IMR-90 (cell line): ENCODE measurements around the gene HS6ST3. TPM values are rescaled to one million over a fixed set of nuclear protein-coding genes. Genes with fewer than 3 reads are reported as not detected.

Source experiments
- ATAC-seq: fragments of 200-7000 bp; cut with Tn5 transposase; 2 replicates; pipeline ENCODE4 v1.9.1; 2020; ENCODE audit warnings: low read depth, mild to moderate bottlenecking, moderate library complexity
- BruUV-seq: library from RNA; stranded (reverse); fragments of 400-500 nt; replicated peaks from 2 replicates; lab custom pipeline; 2021; lab: Mats Ljungman, UMichigan
- CTCF ChIA-PET: fragments of 300-600 bp; formaldehyde crosslinking; extraction: SDS; loops from one replicate; lab custom pipeline; 2021; ENCODE audit warnings: antibody characterized with exemption; lab: Yijun Ruan, JAX
- POLR2A ChIA-PET: fragments of 300-600 bp; sonication (Branson Sonifier 250); formaldehyde crosslinking; loops from one replicate; lab custom pipeline; 2022; ENCODE audit warnings: antibody characterized with exemption; ENCODE audit not compliant: unreplicated experiment; lab: Charles Lee
- DNase-seq: peaks from one replicate; pipeline ENCODE4 v3.0.0; 2013
- H2AFZ ChIP-seq: replicated peaks from 2 replicates; pipeline ENCODE3; 2013; ENCODE audit warnings: low read length, mild to moderate bottlenecking; ENCODE audit not compliant: poor library complexity
- H2AK5ac ChIP-seq: 2 replicates; pipeline ENCODE4 v1.6.1; 2013; ENCODE audit warnings: low read depth, low read length, inconsistent platforms
- H2AK9ac ChIP-seq: replicated peaks from 2 replicates; pipeline ENCODE3; 2013; ENCODE audit warnings: mild to moderate bottlenecking, low read depth, low read length, moderate library complexity; ENCODE audit not compliant: poor library complexity
- H2BK120ac ChIP-seq: 2 replicates; pipeline ENCODE4 v1.6.1; 2013; ENCODE audit warnings: low read depth, low read length, inconsistent platforms
- H2BK15ac ChIP-seq: 3 replicates; pipeline ENCODE4 v1.6.1; 2013; ENCODE audit warnings: low read depth, low read length, inconsistent platforms
- H2BK20ac ChIP-seq: 2 replicates; pipeline ENCODE4 v1.6.1; 2013; ENCODE audit warnings: low read depth, mild to moderate bottlenecking, inconsistent platforms, low read length, moderate library complexity
- H2BK5ac ChIP-seq: 2 replicates; pipeline ENCODE4 v1.6.1; 2013; ENCODE audit warnings: mild to moderate bottlenecking, low read depth, low read length, inconsistent platforms; ENCODE audit not compliant: poor library complexity, severe bottlenecking
- H3K14ac ChIP-seq: replicated peaks from 2 replicates; pipeline ENCODE4 v1.6.1; 2013; ENCODE audit warnings: low read depth, low read length, inconsistent platforms
- H3K18ac ChIP-seq: 2 replicates; pipeline ENCODE4 v1.6.1; 2013; ENCODE audit warnings: low read depth, low read length, control low read depth
- H3K23ac ChIP-seq: 2 replicates; pipeline ENCODE4 v1.6.1; 2013; ENCODE audit warnings: low read depth, low read length, inconsistent platforms
- H3K27ac ChIP-seq: 2 replicates; pipeline ENCODE4 v1.5.1; 2013; ENCODE audit warnings: mild to moderate bottlenecking, control low read depth, low read length; ENCODE audit not compliant: insufficient read depth
- H3K27me3 ChIP-seq: 2 replicates; pipeline ENCODE4 v1.6.1; 2013; ENCODE audit warnings: low read length; ENCODE audit not compliant: control insufficient read depth, insufficient read depth
- H3K36me3 ChIP-seq: 2 replicates; pipeline ENCODE4 v1.6.1; 2013; ENCODE audit warnings: low read length, mixed read lengths; ENCODE audit not compliant: control insufficient read depth, insufficient read depth
- H3K4ac ChIP-seq: 2 replicates; pipeline ENCODE4 v1.6.1; 2013; ENCODE audit warnings: low read depth, low read length, inconsistent platforms
- H3K4me1 ChIP-seq: 2 replicates; pipeline ENCODE4 v1.6.1; 2013; ENCODE audit warnings: low read length, mixed read lengths; ENCODE audit not compliant: control insufficient read depth, insufficient read depth
- H3K4me2 ChIP-seq: 2 replicates; pipeline ENCODE4 v1.6.1; 2013; ENCODE audit warnings: low read depth, mild to moderate bottlenecking, control low read depth, low read length, moderate library complexity
- H3K4me3 ChIP-seq: 2 replicates; pipeline ENCODE4 v1.5.1; 2013; ENCODE audit warnings: low read depth, mild to moderate bottlenecking, control low read depth, low read length, moderate library complexity; ENCODE audit not compliant: insufficient read depth
- H3K56ac ChIP-seq: 2 replicates; pipeline ENCODE4 v1.6.1; 2013; ENCODE audit warnings: low read length, inconsistent platforms; ENCODE audit not compliant: insufficient read depth; ENCODE audit errors: extremely low read depth
- H3K79me1 ChIP-seq, 2 experiments: 2 replicates each; pipeline ENCODE4 v1.6.1; 2013; ENCODE audit warnings: low read length in 2 of 2, inconsistent platforms in 1 of 2, low read depth in 1 of 2
- H3K9ac ChIP-seq: 2 replicates; pipeline ENCODE4 v1.6.1; 2013; ENCODE audit warnings: low read depth, low read length, control low read depth
- H3K9me1 ChIP-seq: 2 replicates; pipeline ENCODE4 v1.6.1; 2013; ENCODE audit warnings: low read length, inconsistent platforms; ENCODE audit not compliant: insufficient read depth
- H3K9me3 ChIP-seq: 2 replicates; pipeline ENCODE4 v1.6.1; 2013; ENCODE audit warnings: low read length; ENCODE audit not compliant: control insufficient read depth, insufficient read depth
- H4K20me1 ChIP-seq: 2 replicates; pipeline ENCODE4 v1.6.1; 2013; ENCODE audit warnings: low read length, inconsistent platforms; ENCODE audit not compliant: insufficient read depth
- H4K5ac ChIP-seq: 2 replicates; pipeline ENCODE4 v1.6.1; 2013; ENCODE audit warnings: mild to moderate bottlenecking, low read depth, low read length, control low read depth
- H4K8ac ChIP-seq, 2 experiments: 2 replicates each; pipeline ENCODE4 v1.6.1; 2013; ENCODE audit warnings: low read depth in 2 of 2, low read length in 2 of 2, control low read depth in 1 of 2, inconsistent platforms in 1 of 2
- H4K91ac ChIP-seq: 2 replicates; pipeline ENCODE4 v1.6.1; 2013; ENCODE audit warnings: low read depth, low read length, inconsistent platforms; ENCODE audit not compliant: insufficient read depth
- BHLHE40 ChIP-seq: fragments of 150-350 bp; IDR thresholded peaks from 2 replicates; pipeline ENCODE4 v1.6.1; 2016; ENCODE audit warnings: mild to moderate bottlenecking, low read depth, low read length
- CHD1 ChIP-seq: IDR thresholded peaks from 2 replicates; pipeline ENCODE4 v1.6.1; 2012; ENCODE audit warnings: low read depth, low read length, improper control_type of control experiment
- MAZ ChIP-seq: IDR thresholded peaks from 2 replicates; pipeline ENCODE4 v1.6.1; 2012; ENCODE audit warnings: low read depth, mild to moderate bottlenecking, low read length, improper control_type of control experiment, moderate library complexity, borderline replicate concordance
- MXI1 ChIP-seq: IDR thresholded peaks from 2 replicates; pipeline ENCODE4 v1.6.1; 2012; ENCODE audit warnings: low read depth, mild to moderate bottlenecking, low read length, moderate library complexity, borderline replicate concordance
- NFE2L2 ChIP-seq: fragments of 150-350 bp; IDR thresholded peaks from 2 replicates; pipeline ENCODE4 v1.6.1; 2016; ENCODE audit warnings: low read depth, mild to moderate bottlenecking, low read length
- POLR2A ChIP-seq: IDR thresholded peaks from 2 replicates; pipeline ENCODE4 v1.6.1; 2012; ENCODE audit warnings: mild to moderate bottlenecking, low read depth, low read length
- RAD21 ChIP-seq: IDR thresholded peaks from 2 replicates; pipeline ENCODE4 v1.6.1; 2012; ENCODE audit warnings: low read length, improper control_type of control experiment
- SMC3 ChIP-seq: fragments of 150-350 bp; IDR thresholded peaks from 2 replicates; pipeline ENCODE4 v1.6.1; 2016; ENCODE audit warnings: low read depth, mild to moderate bottlenecking, antibody characterized with exemption, low read length, moderate library complexity
- WGBS, 2 experiments: methylation state at CpG; one replicate each; pipeline versions ENCODE4 v1.1.5 to v1.1.7; 2013; ENCODE audit warnings: missing lambda C conversion rate in 2 of 2; ENCODE audit not compliant: insufficient read length in 1 of 2; ENCODE audit errors: extremely low coverage in 2 of 2; 5-methylcytosine and 5-hydroxymethylcytosine counted together
- dilution Hi-C: fragments of 300-500 bp; cut with HindIII; formaldehyde crosslinking; loops from one replicate; pipeline ENCODE4 v1.14.3; 2018; ENCODE audit warnings: low sequenced_read_pairs; ENCODE audit not compliant: unreplicated experiment
- in situ Hi-C: fragments of 300-500 bp; cut with MboI; formaldehyde crosslinking; loops from 3 replicates; pipeline ENCODE4 v1.14.3; 2019; ENCODE audit warnings: low sequenced_read_pairs, inconsistent platforms, mixed read lengths
- intact Hi-C: fragments of 100-400 bp; cut with micrococcal nuclease; formaldehyde crosslinking; loops from 2 replicates; pipeline ENCODE4 v1.10.0; 2022
- polyA plus RNA-seq, 3 experiments: library from polyadenylated mRNA; depleted of rRNA; stranded (reverse); fragments of >200 nt; gene quantifications; 2 replicates each; pipeline ENCODE4 v1.2.3, GENCODE V29; 2012; ENCODE audit warnings: low replicate concordance in 1 of 3
- total RNA-seq: library from RNA; depleted of rRNA; stranded (reverse); fragments of >200 nt; gene quantifications from 2 replicates; pipeline ENCODE4 v1.2.3, GENCODE V29; 2012
- TF ChIP-seq, protein P1 (sequence below): conservative IDR thresholded peaks from 2 replicates; pipeline ENCODE4 v1.5.1; 2012; ENCODE audit warnings: mild to moderate bottlenecking, low read depth, low read length, improper control_type of control experiment

HS6ST3 gene
- total and polyA plus RNA-seq, 2 of the 4 experiments (the other 2 are of a cell fraction) = not detected

DNA sequence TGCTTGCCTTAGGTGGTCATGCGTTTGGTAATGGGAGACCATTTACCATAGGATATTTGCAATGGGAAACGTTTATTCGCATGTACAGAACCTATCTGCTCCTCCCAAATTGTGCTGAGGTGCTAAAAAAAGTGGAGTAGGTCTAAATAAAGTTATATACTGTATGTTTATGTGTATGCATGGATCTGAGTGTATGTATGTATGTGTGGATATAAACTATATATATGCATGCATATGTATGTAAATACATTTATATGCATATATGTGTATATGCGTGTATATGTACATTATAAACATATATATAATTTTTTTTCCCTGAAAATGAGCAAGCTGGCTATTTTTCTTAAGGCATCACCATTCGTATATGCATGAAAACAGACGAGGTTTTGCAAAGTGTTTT is 95.9 kb downstream of the HS6ST3 start:
- no TSS peak for BruUV-seq
- no peak for TF ChIP-seq MAZ
- no peak for TF ChIP-seq RAD21
- no peak for TF ChIP-seq POLR2A
- no peak for TF ChIP-seq CHD1
- TF ChIP-seq MXI1 = no peak
- TF ChIP-seq SMC3 = no peak
- no peak for TF ChIP-seq NFE2L2
- TF ChIP-seq, protein P1, sequence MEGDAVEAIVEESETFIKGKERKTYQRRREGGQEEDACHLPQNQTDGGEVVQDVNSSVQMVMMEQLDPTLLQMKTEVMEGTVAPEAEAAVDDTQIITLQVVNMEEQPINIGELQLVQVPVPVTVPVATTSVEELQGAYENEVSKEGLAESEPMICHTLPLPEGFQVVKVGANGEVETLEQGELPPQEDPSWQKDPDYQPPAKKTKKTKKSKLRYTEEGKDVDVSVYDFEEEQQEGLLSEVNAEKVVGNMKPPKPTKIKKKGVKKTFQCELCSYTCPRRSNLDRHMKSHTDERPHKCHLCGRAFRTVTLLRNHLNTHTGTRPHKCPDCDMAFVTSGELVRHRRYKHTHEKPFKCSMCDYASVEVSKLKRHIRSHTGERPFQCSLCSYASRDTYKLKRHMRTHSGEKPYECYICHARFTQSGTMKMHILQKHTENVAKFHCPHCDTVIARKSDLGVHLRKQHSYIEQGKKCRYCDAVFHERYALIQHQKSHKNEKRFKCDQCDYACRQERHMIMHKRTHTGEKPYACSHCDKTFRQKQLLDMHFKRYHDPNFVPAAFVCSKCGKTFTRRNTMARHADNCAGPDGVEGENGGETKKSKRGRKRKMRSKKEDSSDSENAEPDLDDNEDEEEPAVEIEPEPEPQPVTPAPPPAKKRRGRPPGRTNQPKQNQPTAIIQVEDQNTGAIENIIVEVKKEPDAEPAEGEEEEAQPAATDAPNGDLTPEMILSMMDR = no peak
- TF ChIP-seq BHLHE40 = no peak
- H3K4me1 ChIP-seq = no peaks in the 10 kb centered on the region
- no peak for DNase-seq
- no peak overlapping the region for H3K4ac ChIP-seq
- H4K91ac ChIP-seq = no peak overlapping the region
- no peaks in the 10 kb centered on the region for H4K20me1 ChIP-seq
- H3K23ac ChIP-seq = no peak overlapping the region
- no peak overlapping the region for H2BK5ac ChIP-seq
- in situ Hi-C loops = no loop called here
- no peak overlapping the region for H2BK20ac ChIP-seq
- CTCF ChIA-PET = no interaction called here
- H4K5ac ChIP-seq = no peak overlapping the region
- H3K4me3 ChIP-seq = no peak overlapping the region
- H3K4me2 ChIP-seq = no peak overlapping the region
- no peaks in the 10 kb centered on the region for H3K9me1 ChIP-seq
- dilution Hi-C loops = no loop called here
- no peaks in the 10 kb centered on the region for H3K79me1 ChIP-seq
- H3K56ac ChIP-seq = no peak overlapping the region
- ATAC-seq = no peak
- intact Hi-C loops = no loop called here
- no peak overlapping the region for H2AK5ac ChIP-seq
- H3K18ac ChIP-seq = no peak overlapping the region
- WGBS, 2 experiments = 52% methylated on average over 3 of the region's 6 CpGs; no CpG with 5 or more reads in 1 of the 2 experiments
- no peak overlapping the region for H2BK120ac ChIP-seq
- no peak overlapping the region for H2AFZ ChIP-seq
- no peaks in the 10 kb centered on the region for H3K27me3 ChIP-seq
- no peak overlapping the region for H3K27ac ChIP-seq
- H4K8ac ChIP-seq = no peak overlapping the region
- H3K36me3 ChIP-seq = no peaks in the 10 kb centered on the region
- H3K9ac ChIP-seq = no peak overlapping the region
- POLR2A ChIA-PET = no interaction called here
- no peak overlapping the region for H2BK15ac ChIP-seq
- no peak overlapping the region for H3K14ac ChIP-seq
- H3K9me3 ChIP-seq = 0 out of 2 replicates have a peak, but pooled peaks cover 2% of the 10 kb centered on the region
- H2AK9ac ChIP-seq = no peak overlapping the region
